Measurements from ENCODE around the gene CPT1C.

- no peak for TF ChIP-seq CTCF (conservative IDR thresholded peaks at IDR 0.05; ENCODE audit: low read depth, low read length)
- no peak for TF ChIP-seq RAD21 (IDR thresholded peaks at IDR 0.05; ENCODE audit: low read length)
- TF ChIP-seq POLR2A (IDR thresholded peaks at IDR 0.05; ENCODE audit: low read depth, low read length), result no peak
- TF ChIP-seq MAZ (IDR thresholded peaks at IDR 0.05; ENCODE audit: borderline replicate concordance, low read depth, low read length), result no peak
- TF ChIP-seq NFE2L2 (IDR thresholded peaks at IDR 0.05; ENCODE audit: low read depth, low read length), result no peak
- no peak for TF ChIP-seq SMC3 (IDR thresholded peaks at IDR 0.05; ENCODE audit: low read depth, low read length)
- no peak for TF ChIP-seq USF2 (IDR thresholded peaks at IDR 0.05; ENCODE audit: low read depth, low read length)
- TF ChIP-seq RFX5 (IDR thresholded peaks at IDR 0.05; ENCODE audit: low read depth, low read length), result no peak
- TF ChIP-seq MXI1 (IDR thresholded peaks at IDR 0.05; ENCODE audit: borderline replicate concordance, low read depth, low read length), result no peak
- no peak for TF ChIP-seq BHLHE40 (IDR thresholded peaks at IDR 0.05; ENCODE audit: low read depth, low read length)
- no peak for TF ChIP-seq FOS (IDR thresholded peaks at IDR 0.05; ENCODE audit: low read depth, low read length)
- TF ChIP-seq CEBPB (IDR thresholded peaks at IDR 0.05; ENCODE audit: low read depth, low read length), result no peak
- no peak for TF ChIP-seq ELK1 (IDR thresholded peaks at IDR 0.05; ENCODE audit: borderline replicate concordance, low read depth, low read length)
These were observed 15.0 kb downstream of the CPT1C start for GRCh38 chr19:49705919-49706318.
